Stimulated activated CD4-positive, alpha-beta T cell treated with anti-CD3 and anti-CD28 coated beads, Interleukin-12 subunit alpha, Interleukin-12 subunit beta, amount 100 ng/mL, for 48 hours (primary cell): ENCODE measurements around the gene C11orf91.
"Not testable (repeated sequence)": the region's sequence is repeated elsewhere in the genome, so short reads cannot be mapped to it uniquely, and the experiment has no call there.

Experiments
- DNase-seq, 3 donors: peaks; one replicate each; pipeline ENCODE4 v3.0.0-alpha.2; 2020; ENCODE audit warnings: low read depth in 2 of 3, low spot score in 1 of 3

Gene C11orf91

GRCh38 chr11:33696931-33697638 is 3.5 kb downstream of the C11orf91 start:
- no peak for DNase-seq

GRCh38 chr11:33696411-33696810 is 4.2 kb downstream of the C11orf91 start:
- no peak for DNase-seq

- no peak for DNase-seq
Measured at GRCh38 chr11:33695051-33695566, 5.5 kb downstream of the C11orf91 start.

- DNase-seq: no peak
Measured at GRCh38 chr11:33694346-33695050, 6.1 kb downstream of the C11orf91 start.

GRCh38 chr11:33692541-33692940 is 8.1 kb downstream of the C11orf91 start:
- no peak for DNase-seq

GRCh38 chr11:33692013-33692504 is 8.6 kb downstream of the C11orf91 start:
- DNase-seq: no peak

- no peak for DNase-seq
Measured at GRCh38 chr11:33691066-33691864, 9.4 kb downstream of the C11orf91 start.

- DNase-seq: no peak
Measured at GRCh38 chr11:33690290-33691065, 10.1 kb downstream of the C11orf91 start.

- DNase-seq: no peak
Measured at GRCh38 chr11:33689501-33689900, 11.1 kb downstream of the C11orf91 start.

- no peak for DNase-seq
Measured at GRCh38 chr11:33689085-33689484, 11.5 kb downstream of the C11orf91 start.

GRCh38 chr11:33687733-33688479 is 12.7 kb downstream of the C11orf91 start:
- no peak for DNase-seq

- no peak for DNase-seq
Measured at GRCh38 chr11:33685082-33685481, 15.5 kb downstream of the C11orf91 start.

- DNase-seq: no peak
Measured at GRCh38 chr11:33684003-33684706, 16.5 kb downstream of the C11orf91 start.

GRCh38 chr11:33682446-33682845 is 18.2 kb downstream of the C11orf91 start:
- DNase-seq: no peak

- DNase-seq: no peak
Measured at GRCh38 chr11:33682019-33682418, 18.6 kb downstream of the C11orf91 start.

GRCh38 chr11:33678616-33679015 is 22.0 kb downstream of the C11orf91 start:
- not testable (repeated sequence) for DNase-seq

GRCh38 chr11:33674035-33674814 is 26.4 kb downstream of the C11orf91 start:
- no peak for DNase-seq

GRCh38 chr11:33672273-33672672 is 28.4 kb downstream of the C11orf91 start:
- DNase-seq: no peak
